Transverse colon (tissue), 4 donors: Measurements from ENCODE around the gene LRIT1.
A peak's percentile ranks its signal among the peaks of the same experiment; 100 is the strongest.

ENCODE experiments used
- EP300 ChIP-seq: sonication (generic); formaldehyde crosslinking; IDR thresholded peaks from one replicate; pipeline ENCODE4 v1.6.1; 2017; ENCODE audit warnings: antibody characterized with exemption, low read depth
- POLR2A ChIP-seq: fragments of 450-650 bp; IDR thresholded peaks from one replicate; pipeline ENCODE4 v1.6.1; 2016; ENCODE audit warnings: antibody characterized with exemption, mild to moderate bottlenecking, moderate library complexity
- POLR2AphosphoS5 ChIP-seq, 3 donors: sonication (generic); formaldehyde crosslinking; IDR thresholded peaks; one replicate each; pipeline ENCODE4 v1.6.1; 2016; ENCODE audit warnings: antibody characterized with exemption in 3 of 3
- TF ChIP-seq, protein P1 (sequence below), 5 experiments: fragments of 200-600 bp in 3 of 5; fragments of 450-650 bp in 2 of 5; sonication (generic) in 3 of 5; IDR thresholded peaks; 1 replicate in 2 of 5; 2 replicates in 3 of 5; pipeline ENCODE4 v1.5.1; 2016 to 2017; ENCODE audit warnings: antibody characterized with exemption in 5 of 5, inconsistent platforms in 3 of 5, mild to moderate bottlenecking in 2 of 5, moderate library complexity in 1 of 5

DNA sequence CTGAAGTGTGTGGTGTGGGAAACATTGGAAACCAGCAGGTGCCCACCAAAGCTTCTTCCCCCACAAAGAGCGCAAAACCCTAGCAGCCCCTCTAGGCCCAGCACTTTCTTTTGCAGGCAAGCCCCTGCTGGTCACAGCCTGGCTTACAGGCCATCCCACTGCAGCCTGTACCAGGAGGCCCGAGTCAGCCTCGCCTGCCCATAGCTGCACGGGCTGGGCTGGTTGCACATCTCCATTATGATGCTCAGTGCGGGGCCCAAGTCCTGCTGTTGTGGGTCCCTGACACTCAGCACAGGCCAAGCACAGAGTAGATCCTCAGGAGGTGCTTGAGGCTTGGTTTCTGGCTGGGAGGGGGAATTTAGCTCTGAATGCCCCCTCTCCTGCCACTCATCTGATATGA, 39.0 kb downstream of the LRIT1 start:
- TF ChIP-seq, protein P1, sequence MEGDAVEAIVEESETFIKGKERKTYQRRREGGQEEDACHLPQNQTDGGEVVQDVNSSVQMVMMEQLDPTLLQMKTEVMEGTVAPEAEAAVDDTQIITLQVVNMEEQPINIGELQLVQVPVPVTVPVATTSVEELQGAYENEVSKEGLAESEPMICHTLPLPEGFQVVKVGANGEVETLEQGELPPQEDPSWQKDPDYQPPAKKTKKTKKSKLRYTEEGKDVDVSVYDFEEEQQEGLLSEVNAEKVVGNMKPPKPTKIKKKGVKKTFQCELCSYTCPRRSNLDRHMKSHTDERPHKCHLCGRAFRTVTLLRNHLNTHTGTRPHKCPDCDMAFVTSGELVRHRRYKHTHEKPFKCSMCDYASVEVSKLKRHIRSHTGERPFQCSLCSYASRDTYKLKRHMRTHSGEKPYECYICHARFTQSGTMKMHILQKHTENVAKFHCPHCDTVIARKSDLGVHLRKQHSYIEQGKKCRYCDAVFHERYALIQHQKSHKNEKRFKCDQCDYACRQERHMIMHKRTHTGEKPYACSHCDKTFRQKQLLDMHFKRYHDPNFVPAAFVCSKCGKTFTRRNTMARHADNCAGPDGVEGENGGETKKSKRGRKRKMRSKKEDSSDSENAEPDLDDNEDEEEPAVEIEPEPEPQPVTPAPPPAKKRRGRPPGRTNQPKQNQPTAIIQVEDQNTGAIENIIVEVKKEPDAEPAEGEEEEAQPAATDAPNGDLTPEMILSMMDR (IDR thresholded peaks at IDR 0.05) = peak in 1 of 5 experiments; percentile 12
- TF ChIP-seq POLR2AphosphoS5 (IDR thresholded peaks at IDR 0.05) = no peak
- TF ChIP-seq POLR2A = no peak
- TF ChIP-seq EP300 = no peak
